Activated T-cell treated with anti-CD3 and anti-CD28 coated beads, Interleukin-2, amount 50 U/mL, for 48 hours (primary cell): ENCODE measurements around the gene ECEL1.
"Not testable (repeated sequence)": the region's sequence is repeated elsewhere in the genome, so short reads cannot be mapped to it uniquely, and the experiment has no call there.

Experiments used
- DNase-seq, 2 experiments: peaks; one replicate each; pipeline ENCODE4 v3.0.0-alpha.2; 2020

The ECEL1 gene

GRCh38 chr2:232458051-232458660, 29.5 kb downstream of the ECEL1 start:
- peak in 1 of 2 experiments; percentile 7 for DNase-seq

GRCh38 chr2:232457121-232458011, 30.3 kb downstream of the ECEL1 start:
- DNase-seq, result peak in 1 of 2 experiments; percentile 9

- no peak for DNase-seq
Observed at GRCh38 chr2:232456296-232457120, 31.1 kb downstream of the ECEL1 start.

- no peak for DNase-seq
Observed at GRCh38 chr2:232455426-232456255, 32.0 kb downstream of the ECEL1 start, which contains the start of gene ALPI. Gene ALPI (plus strand): TSS chr2:232456153. CDS start chr2:232456200, 47 bp downstream.

GRCh38 chr2:232454630-232455029, 33.0 kb downstream of the ECEL1 start:
- DNase-seq, result no peak

- not testable (repeated sequence) for DNase-seq
Observed at GRCh38 chr2:232451645-232452044, 36.0 kb downstream of the ECEL1 start.

GRCh38 chr2:232449964-232450363, 37.7 kb downstream of the ECEL1 start:
- no peak for DNase-seq

- no peak for DNase-seq
Observed at GRCh38 chr2:232448304-232448690, 39.3 kb downstream of the ECEL1 start.

GRCh38 chr2:232447638-232448303, 39.9 kb downstream of the ECEL1 start:
- DNase-seq, result no peak

- no peak for DNase-seq
Observed at GRCh38 chr2:232447091-232447620, 40.5 kb downstream of the ECEL1 start.

- DNase-seq, result not testable (repeated sequence)
Observed at GRCh38 chr2:232446266-232446777, 41.3 kb downstream of the ECEL1 start.

GRCh38 chr2:232445149-232445885, 42.3 kb downstream of the ECEL1 start:
- not testable (repeated sequence) for DNase-seq

GRCh38 chr2:232444409-232445148, 43.1 kb downstream of the ECEL1 start:
- DNase-seq, result peak; percentile 82 to 85

GRCh38 chr2:232443669-232444408, 43.8 kb downstream of the ECEL1 start:
- DNase-seq, result not testable (repeated sequence)

GRCh38 chr2:232443047-232443446, 44.6 kb downstream of the ECEL1 start:
- DNase-seq, result not testable (repeated sequence)

- not testable (repeated sequence) for DNase-seq
Observed at GRCh38 chr2:232442431-232442830, 45.2 kb downstream of the ECEL1 start.

- not testable (repeated sequence) for DNase-seq
Observed at GRCh38 chr2:232441922-232442321, 45.7 kb downstream of the ECEL1 start.

GRCh38 chr2:232441147-232441651, 46.4 kb downstream of the ECEL1 start:
- no peak for DNase-seq
